Iris pigment epithelial cell (primary cell): ENCODE data around the gene IL1RN.
A peak's percentile ranks its signal among the peaks of the same experiment; 100 is the strongest.

ENCODE experiments used
- DNase-seq: peaks from one replicate; pipeline ENCODE4 v3.0.0-alpha.2; 2011; ENCODE audit warnings: low read depth

The IL1RN gene

DNA sequence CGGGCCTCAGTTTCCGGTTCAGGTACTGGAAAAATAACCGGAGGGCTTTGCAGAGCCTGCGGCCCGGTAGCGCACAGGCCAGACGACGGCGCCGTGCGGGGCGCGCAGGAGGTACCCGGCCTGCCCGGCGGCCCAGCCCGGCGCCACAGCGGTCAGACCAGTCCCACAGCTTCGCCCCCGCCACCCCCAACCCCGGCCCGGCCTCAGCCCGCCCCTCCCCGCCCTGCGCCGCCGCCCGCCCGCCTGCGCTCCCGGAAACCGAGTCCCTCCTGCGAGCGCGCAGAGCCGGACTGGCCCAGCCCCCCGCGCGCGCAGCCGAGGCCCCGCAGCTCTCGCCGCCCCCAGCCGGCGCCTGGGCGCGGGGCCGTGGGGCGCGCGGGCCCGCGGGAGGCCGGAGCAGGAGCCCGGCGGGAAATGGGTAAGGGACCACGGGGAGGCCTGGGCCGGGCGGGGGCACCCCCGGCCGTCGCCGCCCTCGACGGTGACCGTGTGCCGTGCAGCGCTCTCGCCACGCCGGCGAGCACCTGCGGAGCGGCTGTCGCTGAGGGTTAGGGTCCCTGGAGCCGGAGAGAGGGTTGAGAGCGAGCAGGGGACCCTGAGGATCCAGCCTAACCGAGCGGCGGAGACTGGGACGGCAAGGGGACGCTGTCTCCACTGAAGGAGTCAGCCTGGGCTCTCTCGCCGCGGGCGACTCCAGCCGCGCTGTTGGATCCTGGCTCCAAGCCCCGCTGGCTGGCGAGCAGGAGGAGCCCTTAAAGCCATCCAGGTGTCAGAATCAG, 29.9 kb downstream of the IL1RN start:
- DNase-seq: peak; percentile 26

DNA sequence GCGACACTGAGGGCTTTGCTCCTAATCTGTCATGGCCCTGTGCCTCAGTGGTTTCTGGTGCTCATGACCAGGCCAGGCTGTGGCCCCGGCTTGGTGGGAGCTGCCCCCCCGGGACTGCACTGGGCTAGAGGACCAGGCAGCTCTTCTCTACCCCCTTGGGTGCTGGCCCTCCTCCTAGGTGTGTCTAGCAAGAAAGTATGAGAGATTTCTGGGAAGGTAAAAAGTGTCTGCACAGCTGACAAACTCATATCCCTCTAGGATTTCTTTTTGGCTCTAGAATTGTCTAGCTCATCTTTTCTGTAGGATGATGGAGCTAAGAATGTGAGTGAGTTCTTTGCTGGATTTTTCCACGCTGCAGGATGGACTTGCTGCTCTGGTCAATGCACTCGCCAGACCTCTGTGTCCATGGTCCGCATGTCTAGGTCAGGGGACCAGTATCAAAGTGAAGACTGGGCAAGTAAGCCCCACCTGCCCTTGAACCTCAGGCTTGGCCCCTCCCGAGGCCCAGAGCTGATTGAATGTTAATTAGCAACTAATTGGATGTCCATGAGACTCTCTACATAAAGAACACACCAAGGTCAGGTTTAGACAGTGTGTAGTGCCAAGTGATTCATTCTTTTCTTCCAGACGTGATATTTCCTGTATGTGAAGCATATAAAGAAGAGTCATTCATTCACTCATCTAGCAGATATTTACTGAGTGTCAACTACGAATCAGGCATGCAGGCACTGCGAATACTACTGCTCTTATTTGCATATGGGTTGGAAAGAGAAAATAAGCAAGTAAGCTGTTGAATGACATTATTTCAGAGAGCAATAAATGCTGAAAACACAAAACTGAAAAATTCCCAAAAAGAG, 30.7 kb downstream of the IL1RN start:
- peak; percentile 84 for DNase-seq

DNA sequence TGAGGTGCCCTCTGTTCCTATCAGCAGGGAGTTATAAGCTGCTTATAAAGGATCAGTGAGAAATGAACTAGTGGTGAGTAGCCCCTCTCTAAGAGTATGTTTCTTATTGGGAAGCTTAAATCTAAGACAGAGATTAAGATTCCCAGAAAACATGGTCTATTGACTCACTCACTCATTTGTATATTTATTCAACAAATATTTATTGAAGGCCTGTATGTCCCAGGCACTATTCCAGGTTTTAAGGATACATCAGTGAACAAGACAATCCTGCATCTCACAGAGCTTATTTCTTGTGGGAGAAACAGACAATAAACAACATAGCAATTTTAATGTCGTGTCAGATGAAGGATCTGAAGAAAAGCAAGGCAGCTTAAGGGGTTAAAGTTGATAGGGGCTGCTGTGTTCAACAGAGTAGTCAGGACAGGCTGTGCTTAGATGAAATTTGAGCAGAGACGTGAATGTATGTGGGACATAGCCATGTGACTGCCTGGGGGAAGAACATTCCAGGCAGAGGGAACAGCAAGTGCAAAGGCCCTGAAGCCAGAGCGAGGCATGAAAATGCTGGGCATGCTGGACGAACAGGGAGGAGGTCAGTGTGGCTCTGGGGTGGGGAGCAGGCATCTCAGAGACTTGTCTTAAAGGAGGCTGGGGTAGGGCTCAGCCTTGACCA, 31.6 kb downstream of the IL1RN start:
- DNase-seq: peak; percentile 71

GRCh38 chr2:113160248-113160647, 32.9 kb downstream of the IL1RN start:
- no peak for DNase-seq

DNA sequence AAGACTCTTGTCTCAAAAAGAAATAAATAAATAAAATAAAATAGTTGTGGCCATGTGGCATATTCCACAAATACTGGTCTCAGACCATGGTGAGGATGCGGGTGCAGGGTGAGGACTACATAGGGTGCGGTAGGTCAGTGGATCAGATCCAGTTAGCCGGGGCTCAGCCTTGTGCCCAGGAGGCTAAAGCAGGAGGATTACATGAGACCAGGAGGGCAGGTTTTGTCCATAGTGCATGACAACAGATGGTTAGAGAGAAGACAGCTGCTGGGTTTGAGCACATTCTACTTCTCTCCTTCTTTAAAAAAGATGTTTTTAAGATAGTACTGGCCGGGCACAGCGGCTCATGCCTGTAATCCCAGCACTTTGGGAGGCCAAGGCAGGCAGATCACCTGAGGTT, 33.6 kb downstream of the IL1RN start:
- no peak for DNase-seq

DNA sequence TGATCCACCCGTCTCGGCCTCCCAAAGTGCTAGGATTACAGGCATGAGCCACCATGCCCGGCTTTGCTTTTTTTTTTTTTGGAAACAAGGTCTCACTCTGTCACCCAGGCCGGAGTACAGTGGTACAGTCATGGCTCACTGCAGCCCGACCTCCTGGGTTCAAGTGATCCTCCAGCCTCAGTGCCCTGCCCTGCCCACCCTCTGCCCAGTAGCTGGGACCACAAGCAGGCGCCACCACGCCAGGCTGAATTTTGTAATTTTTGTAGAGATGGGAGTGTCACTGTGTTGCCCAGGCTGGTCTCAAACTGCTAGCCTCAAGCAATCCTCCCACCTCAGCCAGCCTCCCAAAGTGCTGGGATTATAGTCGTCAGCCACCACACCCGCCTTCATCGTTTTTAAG, 34.8 kb downstream of the IL1RN start:
- DNase-seq: no peak

- DNase-seq: no peak
Observed at GRCh38 chr2:113162869-113163268, 35.5 kb downstream of the IL1RN start.

GRCh38 chr2:113164215-113164929, 37.0 kb downstream of the IL1RN start:
- no peak for DNase-seq

GRCh38 chr2:113164930-113165585, 37.7 kb downstream of the IL1RN start:
- no peak for DNase-seq

DNA sequence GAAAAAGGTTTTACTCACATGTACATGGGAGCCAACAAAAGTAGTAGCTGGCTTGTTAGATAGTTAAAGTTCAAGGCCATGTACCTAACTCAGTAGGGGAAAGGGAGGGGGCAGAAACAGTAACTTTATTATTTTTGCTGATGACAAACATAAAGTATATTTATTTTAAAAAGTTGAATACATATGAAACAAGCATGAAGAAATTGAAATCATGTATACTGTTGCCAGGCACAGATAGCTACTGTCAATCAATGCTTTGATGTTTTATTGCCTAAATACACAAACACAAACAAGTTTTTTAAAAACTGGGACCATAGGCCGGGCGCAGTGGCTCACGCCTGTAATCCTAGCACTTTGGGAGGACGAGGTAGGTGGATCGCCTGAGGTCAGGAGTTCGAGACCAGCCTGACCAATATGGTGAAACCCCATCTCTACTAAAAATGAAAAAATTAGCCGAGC, 38.8 kb downstream of the IL1RN start:
- no peak for DNase-seq

GRCh38 chr2:113167115-113167932, 39.9 kb downstream of the IL1RN start:
- DNase-seq: no peak

DNA sequence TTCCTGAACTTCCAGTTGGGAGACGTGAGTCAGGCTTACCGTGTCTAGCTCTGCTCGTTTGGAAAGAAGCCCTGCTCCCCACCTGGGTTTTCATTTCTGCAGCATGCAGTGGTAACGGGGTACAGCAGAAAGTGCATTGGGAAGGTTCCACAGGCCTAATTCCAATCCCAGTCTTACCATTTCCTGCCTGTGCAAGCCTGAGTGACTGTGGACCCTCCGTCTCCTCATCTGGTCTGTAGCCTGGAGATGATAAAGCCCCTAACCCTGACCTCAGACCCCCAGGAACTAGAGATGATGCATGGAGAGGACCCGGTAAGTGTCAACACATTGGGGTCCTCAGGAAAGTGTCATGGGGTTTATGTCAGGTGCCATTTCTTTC, 40.6 kb downstream of the IL1RN start:
- no peak for DNase-seq

- no peak for DNase-seq
Observed at GRCh38 chr2:113169002-113169530, 41.7 kb downstream of the IL1RN start.

DNA sequence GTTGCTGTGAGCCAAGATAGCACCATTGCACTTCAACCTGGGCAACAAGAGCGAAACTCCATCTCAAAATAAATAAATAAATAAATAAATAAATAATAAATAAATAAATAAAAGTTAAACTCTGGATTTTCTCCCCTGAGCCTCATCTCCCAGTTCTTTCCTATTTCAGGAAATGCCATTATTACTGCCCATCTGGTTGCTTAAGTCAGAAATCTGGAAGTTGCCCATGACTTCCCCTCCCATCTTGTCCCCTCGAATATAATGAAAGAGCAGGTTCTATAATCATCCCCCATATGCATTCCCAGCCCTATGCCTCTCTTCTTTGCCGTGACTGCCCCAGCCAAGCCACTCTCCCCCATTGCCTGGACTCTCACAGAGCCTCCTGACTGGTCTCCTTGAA, 42.2 kb downstream of the IL1RN start:
- no peak for DNase-seq

DNA sequence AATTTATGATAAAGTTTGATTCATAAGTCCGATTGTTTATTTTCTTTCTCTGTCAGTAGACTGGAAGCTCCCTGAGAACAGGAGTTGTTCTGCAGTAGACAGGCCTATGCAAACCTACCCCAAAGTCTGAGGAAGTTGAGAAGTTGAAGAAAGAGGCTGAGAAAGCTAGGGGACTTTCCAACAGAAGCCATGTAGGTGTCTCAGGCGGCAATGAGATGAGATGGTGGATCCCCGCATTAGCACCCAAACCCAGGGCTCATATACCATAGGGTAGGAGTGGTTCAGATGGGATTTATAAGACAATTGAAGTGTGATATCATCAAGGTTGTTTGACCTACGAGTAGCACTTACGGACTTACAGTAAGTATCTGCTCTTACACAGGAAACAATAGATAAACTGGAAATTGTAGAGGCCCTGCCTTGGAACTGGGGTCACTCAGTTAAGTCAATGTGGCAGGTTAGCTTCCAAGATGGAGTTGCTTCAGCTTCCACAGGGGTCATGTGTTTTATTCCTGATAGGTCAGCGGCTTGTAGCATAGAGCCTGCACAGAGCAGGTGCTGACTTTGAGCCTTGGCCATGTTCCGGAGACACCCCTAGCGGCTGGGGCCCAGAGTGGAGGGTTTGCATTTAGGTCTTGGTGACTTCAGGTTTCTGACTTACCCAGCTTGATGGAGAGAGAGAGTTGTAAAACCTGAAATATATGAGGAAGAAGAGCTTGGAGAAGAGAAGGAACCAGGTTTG, 44.1 kb downstream of the IL1RN start:
- DNase-seq: no peak

DNA sequence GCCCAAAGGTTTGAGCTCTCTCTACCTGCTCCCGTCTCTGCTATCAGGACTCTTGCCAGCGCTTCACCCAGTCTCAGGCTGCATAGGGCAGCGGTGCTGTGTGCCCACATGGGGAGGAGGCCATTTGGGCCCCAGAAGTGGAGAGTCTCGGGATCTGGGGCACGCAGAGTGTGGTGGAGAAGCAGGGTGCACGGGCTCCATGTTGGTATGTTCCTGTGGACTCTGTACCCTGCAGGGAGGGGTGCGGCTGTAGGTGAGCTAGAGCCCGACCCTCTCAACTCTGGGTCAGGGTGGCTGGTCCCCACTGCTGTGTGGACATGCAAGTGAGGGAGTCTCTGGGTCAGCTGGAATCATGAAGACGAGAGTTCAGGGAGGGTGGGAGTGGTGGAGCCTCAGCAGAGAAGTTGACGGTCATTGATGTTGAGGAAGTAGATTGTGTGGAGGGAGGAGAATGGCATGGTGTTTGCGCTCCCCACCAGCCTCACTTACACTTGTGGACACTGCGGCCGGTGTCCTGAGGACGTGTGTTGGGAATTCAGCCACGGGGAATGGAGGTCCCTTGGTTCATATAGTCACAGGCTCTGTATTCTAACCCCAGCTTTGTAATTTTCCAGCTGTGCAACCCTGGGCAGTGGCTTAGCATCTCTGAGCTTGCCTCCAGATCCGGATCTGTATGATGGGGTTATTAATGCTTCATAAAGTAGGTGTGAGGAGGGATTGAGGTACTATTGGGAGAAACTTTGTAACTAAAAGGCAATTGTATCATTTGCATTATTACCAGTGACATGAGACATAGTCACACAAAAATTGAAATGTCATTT, 45.5 kb downstream of the IL1RN start:
- no peak for DNase-seq

GRCh38 chr2:113173542-113174375, 46.4 kb downstream of the IL1RN start, which contains the start of gene PSD4:
PSD4 (plus strand) TSS chr2:113173971; CDS start chr2:113182457, 8,486 bp downstream.
- DNase-seq: no peak

DNA sequence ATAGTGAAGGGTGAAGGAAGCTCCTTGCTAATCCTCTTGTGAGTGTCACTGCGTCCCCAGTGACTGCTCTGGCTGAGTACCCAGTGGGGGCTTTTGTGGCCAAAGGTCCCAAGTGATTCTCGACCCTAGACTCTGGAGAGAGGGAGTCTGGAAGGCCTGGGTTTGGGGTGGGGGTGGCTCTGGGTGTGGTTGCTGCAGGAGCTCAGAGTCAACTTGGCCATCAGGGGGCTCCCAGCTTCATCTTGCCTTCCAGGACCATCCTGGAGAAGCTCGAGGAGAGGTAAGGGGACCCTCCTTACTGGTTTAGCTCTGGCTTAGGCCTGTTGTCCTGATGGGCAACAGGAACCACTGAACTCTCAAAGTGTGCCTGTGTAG, 47.0 kb downstream of the IL1RN start:
- no peak for DNase-seq
